PC-3 (cell line): Measurements from ENCODE around the gene FKBP7.

Source experiments
- CTCF ChIP-seq: fragments of 300-600 bp; sonication (generic); conservative IDR thresholded peaks from 2 replicates; pipeline ENCODE4 v1.5.1; 2017; ENCODE audit warnings: antibody characterized with exemption, low read depth, mild to moderate bottlenecking, low read length
- EZH2 ChIP-seq: fragments of 300-600 bp; sonication (generic); IDR thresholded peaks from one replicate; pipeline ENCODE4 v1.6.1; 2017; ENCODE audit warnings: antibody characterized with exemption, mild to moderate bottlenecking, low read length; ENCODE audit not compliant: unreplicated experiment
- EZH2phosphoT487 ChIP-seq: fragments of 300-600 bp; sonication (generic); IDR thresholded peaks from 2 replicates; pipeline ENCODE4 v1.6.1; 2018; ENCODE audit warnings: mild to moderate bottlenecking, antibody characterized with exemption, low read length, borderline replicate concordance

GRCh38 chr2:178521304-178522150 lies 43.1 kb upstream of the FKBP7 start:
- TF ChIP-seq EZH2phosphoT487 (no peak), CTCF (no peak), EZH2 (no peak)
